PC-3 (cell line): ENCODE data around the gene FBXL5. TPM values are rescaled to one million over a fixed set of nuclear protein-coding genes. Genes with fewer than 3 reads are reported as not detected.

ENCODE experiments used
- ATAC-seq: fragments of 200-7000 bp; cut with Tn5 transposase; 2 replicates; pipeline ENCODE4 v1.9.1; 2020; ENCODE audit warnings: mild to moderate bottlenecking, moderate library complexity
- BruUV-seq: library from RNA; stranded (reverse); fragments of 400-500 nt; replicated peaks from 2 replicates; lab custom pipeline; 2021; lab: Mats Ljungman, UMichigan
- CTCF ChIA-PET: fragments of 300-600 bp; sonication (Branson Sonifier 250); formaldehyde crosslinking; loops from one replicate; lab custom pipeline; 2022; ENCODE audit warnings: antibody characterized with exemption; lab: Charles Lee
- POLR2A ChIA-PET: fragments of 300-600 bp; sonication (Branson Sonifier 250); formaldehyde crosslinking; loops from one replicate; lab custom pipeline; 2022; ENCODE audit warnings: antibody characterized with exemption; ENCODE audit not compliant: unreplicated experiment; lab: Charles Lee
- DNase-seq: peaks from one replicate; pipeline ENCODE4 v3.0.0-alpha.2; 2015
- H2AFZ ChIP-seq: fragments of 300-600 bp; sonication (generic); 2 replicates; pipeline ENCODE4 v1.6.0; 2016; ENCODE audit warnings: antibody characterized with exemption, low read length
- H3F3A ChIP-seq: fragments of 300-600 bp; sonication (generic); one replicate; pipeline ENCODE4 v1.6.0; 2017; ENCODE audit warnings: antibody characterized with exemption, low read length, control low read depth, mild to moderate bottlenecking; ENCODE audit not compliant: unreplicated experiment
- H3K27ac ChIP-seq: fragments of 300-600 bp; sonication (generic); 2 replicates; pipeline ENCODE4 v1.5.1; 2016; ENCODE audit warnings: mild to moderate bottlenecking, low read length
- H3K27me3 ChIP-seq: fragments of 300-600 bp; sonication (generic); 2 replicates; pipeline ENCODE4 v1.6.1; 2016; ENCODE audit warnings: low read length, mixed read lengths
- H3K36me3 ChIP-seq: fragments of 300-600 bp; sonication (generic); 2 replicates; pipeline ENCODE4 v1.6.1; 2016; ENCODE audit warnings: low read depth, mixed run types, low read length, mixed read lengths
- H3K4me1 ChIP-seq: fragments of 300-600 bp; sonication (generic); 2 replicates; pipeline ENCODE4 v1.5.1; 2016; ENCODE audit warnings: low read length; ENCODE audit not compliant: insufficient read depth
- H3K4me2 ChIP-seq: fragments of 300-600 bp; sonication (generic); 2 replicates; pipeline ENCODE4 v1.6.0; 2016; ENCODE audit warnings: low read length
- H3K4me3 ChIP-seq: fragments of 300-600 bp; sonication (generic); 2 replicates; pipeline ENCODE4 v1.5.1; 2016; ENCODE audit warnings: mild to moderate bottlenecking, low read length, mixed read lengths
- H3K79me2 ChIP-seq: fragments of 300-600 bp; sonication (generic); 2 replicates; pipeline ENCODE4 v1.6.1; 2017; ENCODE audit warnings: low read length, mixed read lengths
- H3K9ac ChIP-seq: fragments of 300-600 bp; sonication (generic); 2 replicates; pipeline ENCODE4 v1.6.0; 2016; ENCODE audit warnings: mild to moderate bottlenecking, low read length
- H3K9me2 ChIP-seq: fragments of 300-600 bp; sonication (generic); replicated peaks from 2 replicates; pipeline ENCODE4 v1.6.1; 2016; ENCODE audit warnings: mixed run types, low read length, mixed read lengths
- H3K9me3 ChIP-seq: fragments of 300-600 bp; sonication (generic); 2 replicates; pipeline ENCODE4 v1.6.1; 2016; ENCODE audit warnings: low read length, mixed read lengths
- H4K20me1 ChIP-seq: fragments of 300-600 bp; sonication (generic); 2 replicates; pipeline ENCODE4 v1.6.1; 2016; ENCODE audit warnings: low read length, mixed read lengths
- EZH2 ChIP-seq: fragments of 300-600 bp; sonication (generic); IDR thresholded peaks from one replicate; pipeline ENCODE4 v1.6.1; 2017; ENCODE audit warnings: antibody characterized with exemption, mild to moderate bottlenecking, low read length; ENCODE audit not compliant: unreplicated experiment
- EZH2phosphoT487 ChIP-seq: fragments of 300-600 bp; sonication (generic); IDR thresholded peaks from 2 replicates; pipeline ENCODE4 v1.6.1; 2018; ENCODE audit warnings: mild to moderate bottlenecking, antibody characterized with exemption, low read length, borderline replicate concordance
- intact Hi-C: fragments of 100-400 bp; cut with micrococcal nuclease; formaldehyde crosslinking; loops from 2 replicates; pipeline ENCODE4 v1.9.0; 2023
- total RNA-seq: library from RNA; depleted of rRNA; stranded (reverse); fragments of >200 nt; gene quantifications from 2 replicates; pipeline ENCODE4 v1.2.3, GENCODE V29; 2014
- TF ChIP-seq, protein P1 (sequence below): fragments of 300-600 bp; sonication (generic); conservative IDR thresholded peaks from 2 replicates; pipeline ENCODE4 v1.5.1; 2017; ENCODE audit warnings: antibody characterized with exemption, low read depth, mild to moderate bottlenecking, low read length

The FBXL5 gene
- total RNA-seq, 1 experiment from 2014 or later: 42.4 TPM

DNA sequence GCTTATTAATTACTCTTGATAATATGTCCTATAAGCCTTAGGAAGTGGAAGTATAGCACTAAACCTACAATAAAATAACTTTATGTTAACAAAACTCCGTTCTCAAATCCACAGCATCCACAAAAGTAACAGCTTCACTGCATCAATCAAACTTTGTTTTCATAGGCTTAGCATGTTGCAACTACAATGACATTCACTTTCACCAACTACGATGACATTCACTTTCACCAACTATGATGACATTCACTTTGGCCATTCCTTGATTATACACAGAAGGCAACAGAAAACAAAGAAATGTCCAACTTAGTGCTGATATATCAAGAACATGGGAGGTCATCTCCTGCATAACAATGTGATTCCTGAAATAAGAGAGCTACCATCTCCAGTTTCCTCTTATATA, 44.3 kb downstream of the FBXL5 start:
- POLR2A ChIA-PET: no interaction called here
- CTCF ChIA-PET: no interaction called here
- Histone ChIP-seq H3K36me3 (no peaks in the 10 kb centered on the region), H3K27ac (no peak overlapping the region), H2AFZ (no peak overlapping the region), H3K9me3 (no peaks in the 10 kb centered on the region), H3K9ac (no peak overlapping the region), H3K4me1 (no peaks in the 10 kb centered on the region), H3K79me2 (no peaks in the 10 kb centered on the region), H4K20me1 (no peaks in the 10 kb centered on the region), H3K27me3 (no peaks in the 10 kb centered on the region), H3K4me3 (no peak overlapping the region), H3K4me2 (no peak overlapping the region), H3F3A (no peaks in the 10 kb centered on the region), H3K9me2 (no peaks in the 10 kb centered on the region)
- TF ChIP-seq, protein P1, sequence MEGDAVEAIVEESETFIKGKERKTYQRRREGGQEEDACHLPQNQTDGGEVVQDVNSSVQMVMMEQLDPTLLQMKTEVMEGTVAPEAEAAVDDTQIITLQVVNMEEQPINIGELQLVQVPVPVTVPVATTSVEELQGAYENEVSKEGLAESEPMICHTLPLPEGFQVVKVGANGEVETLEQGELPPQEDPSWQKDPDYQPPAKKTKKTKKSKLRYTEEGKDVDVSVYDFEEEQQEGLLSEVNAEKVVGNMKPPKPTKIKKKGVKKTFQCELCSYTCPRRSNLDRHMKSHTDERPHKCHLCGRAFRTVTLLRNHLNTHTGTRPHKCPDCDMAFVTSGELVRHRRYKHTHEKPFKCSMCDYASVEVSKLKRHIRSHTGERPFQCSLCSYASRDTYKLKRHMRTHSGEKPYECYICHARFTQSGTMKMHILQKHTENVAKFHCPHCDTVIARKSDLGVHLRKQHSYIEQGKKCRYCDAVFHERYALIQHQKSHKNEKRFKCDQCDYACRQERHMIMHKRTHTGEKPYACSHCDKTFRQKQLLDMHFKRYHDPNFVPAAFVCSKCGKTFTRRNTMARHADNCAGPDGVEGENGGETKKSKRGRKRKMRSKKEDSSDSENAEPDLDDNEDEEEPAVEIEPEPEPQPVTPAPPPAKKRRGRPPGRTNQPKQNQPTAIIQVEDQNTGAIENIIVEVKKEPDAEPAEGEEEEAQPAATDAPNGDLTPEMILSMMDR: no peak
- TF ChIP-seq EZH2 (no peak), EZH2phosphoT487 (no peak)
- intact Hi-C loops: no loop called here
- DNase-seq (no peak), ATAC-seq (no peak)
- no TSS peak for BruUV-seq

DNA sequence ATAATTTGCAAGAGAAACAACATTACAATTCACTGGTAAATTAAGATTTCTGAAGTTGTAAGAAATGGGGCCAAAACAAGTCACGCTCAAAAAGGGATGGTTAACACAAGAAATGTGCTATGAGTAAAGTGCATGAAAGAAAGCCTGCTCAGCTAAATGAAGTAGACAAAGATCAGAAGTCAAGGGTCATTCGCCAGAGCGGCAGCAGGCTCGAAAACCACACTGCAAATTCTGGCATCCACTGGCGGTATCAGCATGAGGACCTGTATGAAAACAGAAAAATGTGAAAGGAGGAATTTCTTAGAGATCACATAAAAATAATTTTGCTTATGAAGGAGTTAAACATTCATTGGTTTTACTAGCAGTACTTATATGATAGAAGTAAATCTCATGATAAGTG, 49.6 kb downstream of the FBXL5 start:
- peaks cover 14% of the 10 kb centered on the region; the same call in 1 of the 2 replicates for H3K4me1 ChIP-seq
- no peak overlapping the region for H3K4me2 ChIP-seq
- no peaks in the 10 kb centered on the region for H3K9me3 ChIP-seq
- no peaks in the 10 kb centered on the region for H3F3A ChIP-seq
- no peak overlapping the region for H3K4me3 ChIP-seq
- intact Hi-C loops: no loop called here
- no peaks in the 10 kb centered on the region for H3K79me2 ChIP-seq
- ChIA-PET POLR2A (no interaction called here), CTCF (no interaction called here)
- no peaks in the 10 kb centered on the region for H3K9me2 ChIP-seq
- no peak overlapping the region for H3K27ac ChIP-seq
- H3K27me3 ChIP-seq: no peaks in the 10 kb centered on the region
- no peak overlapping the region for H2AFZ ChIP-seq
- no peaks in the 10 kb centered on the region for H4K20me1 ChIP-seq
- no peak for ATAC-seq
- peaks cover 7% of the 10 kb centered on the region for H3K36me3 ChIP-seq
- TF ChIP-seq, protein P1: no peak
- TF ChIP-seq EZH2phosphoT487 (no peak), EZH2 (no peak)
- no peak overlapping the region for H3K9ac ChIP-seq
- DNase-seq: no peak
- BruUV-seq: no TSS peak

DNA sequence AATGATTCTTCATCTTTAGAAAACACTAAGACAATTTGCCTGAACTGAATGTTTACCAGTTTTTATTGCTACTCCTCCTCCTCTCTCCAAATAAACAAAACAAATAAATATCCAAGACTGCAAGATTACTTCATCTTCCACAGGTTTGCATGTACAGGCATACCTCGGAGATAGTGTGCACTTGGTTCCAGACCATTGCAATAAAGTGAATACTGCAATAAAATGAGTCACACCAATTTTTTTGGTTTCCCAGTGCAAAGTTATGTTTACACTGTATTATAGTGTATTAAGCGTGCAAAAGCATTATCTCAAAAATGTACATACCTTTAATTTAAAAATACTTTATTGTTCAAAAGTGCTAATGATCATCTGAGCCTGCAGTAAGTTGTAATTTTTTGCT, 53.3 kb downstream of the FBXL5 start:
- POLR2A ChIA-PET: no interaction called here
- Histone ChIP-seq H3K79me2 (no peaks in the 10 kb centered on the region), H3K9me2 (no peaks in the 10 kb centered on the region), H3K9ac (no peak overlapping the region), H2AFZ (no peak overlapping the region), H3K36me3 (peaks cover 12% of the 10 kb centered on the region), H3K4me1 (peaks cover 14% of the 10 kb centered on the region; the same call in 1 of the 2 replicates), H3K27ac (no peak overlapping the region), H3K27me3 (no peaks in the 10 kb centered on the region), H4K20me1 (no peaks in the 10 kb centered on the region), H3F3A (no peaks in the 10 kb centered on the region), H3K4me3 (no peak overlapping the region), H3K9me3 (no peaks in the 10 kb centered on the region), H3K4me2 (0 out of 2 replicates have a peak overlapping the region, but pooled peaks have one; percentile 6)
- TF ChIP-seq, protein P1: no peak
- TF ChIP-seq EZH2: no peak
- TF ChIP-seq EZH2phosphoT487: no peak
- DNase-seq (peak; percentile 53), ATAC-seq (peak; percentile 96)
- intact Hi-C loops: no loop called here
- CTCF ChIA-PET: no interaction called here
- no TSS peak for BruUV-seq
